Measurements from ENCODE around the gene MED17. TPM values are rescaled to one million over a fixed set of nuclear protein-coding genes. Genes with fewer than 3 reads are reported as not detected.

Gene MED17
- polyA plus RNA-seq, 1 donor from 2014 or later = 82.7 TPM

GRCh38 chr11:93751001-93751400, 33.1 kb upstream of the MED17 start:
- no peaks in the 10 kb centered on the region for H3K9me2 ChIP-seq (ENCODE audit: insufficient read depth, low read length)
- no peak overlapping the region for H3K9ac ChIP-seq (ENCODE audit: low read length)
- H3K9me3 ChIP-seq (ENCODE audit: low read length) = no peaks in the 10 kb centered on the region
- no peaks in the 10 kb centered on the region for H3F3A ChIP-seq (ENCODE audit: insufficient read depth, low read length, poor library complexity, severe bottlenecking)
- H3K4me3 ChIP-seq (ENCODE audit: low read length) = no peak overlapping the region
- H3K4me2 ChIP-seq (ENCODE audit: low read length) = no peak overlapping the region
- H4K20me1 ChIP-seq (ENCODE audit: insufficient read depth) = no peaks in the 10 kb centered on the region
- H2AFZ ChIP-seq (ENCODE audit: low read depth, low read length) = no peak overlapping the region
- H3K79me2 ChIP-seq (replicated peaks; ENCODE audit: insufficient read depth, low read length) = no peaks in the 10 kb centered on the region
- H3K36me3 ChIP-seq (ENCODE audit: insufficient read depth, low read length) = peaks cover 4% of the 10 kb centered on the region
- no peaks in the 10 kb centered on the region for H3K27me3 ChIP-seq (ENCODE audit: insufficient read depth, low read depth, low read length)
- H3K27ac ChIP-seq (ENCODE audit: low read length) = no peak overlapping the region
- TF ChIP-seq EZH2 (IDR thresholded peaks at IDR 0.05; ENCODE audit: borderline replicate concordance, insufficient read depth, low read length, poor library complexity, severe bottlenecking) = no peak
- TF ChIP-seq REST (IDR thresholded peaks at IDR 0.05; ENCODE audit: borderline replicate concordance) = no peak
- no peak for TF ChIP-seq MXI1 (conservative IDR thresholded peaks at IDR 0.05; ENCODE audit: poor library complexity, severe bottlenecking)
- no peak for TF ChIP-seq SMC3 (conservative IDR thresholded peaks at IDR 0.05; ENCODE audit: poor library complexity)
- TF ChIP-seq RAD21 (conservative IDR thresholded peaks at IDR 0.05) = no peak
- no peak for TF ChIP-seq TAF1 (IDR thresholded peaks at IDR 0.05; ENCODE audit: low read depth)
- TF ChIP-seq POLR2AphosphoS5 (IDR thresholded peaks at IDR 0.05) = no peak
- no peak for TF ChIP-seq CTCF (IDR thresholded peaks at IDR 0.05; ENCODE audit: poor library complexity, severe bottlenecking)
- no peak for TF ChIP-seq EP300 (conservative IDR thresholded peaks at IDR 0.05; ENCODE audit: poor library complexity, severe bottlenecking)

- no peaks in the 10 kb centered on the region for H3K9me2 ChIP-seq (ENCODE audit: insufficient read depth, low read length)
- no peaks in the 10 kb centered on the region for H3K79me2 ChIP-seq (replicated peaks; ENCODE audit: insufficient read depth, low read length)
- no peaks in the 10 kb centered on the region for H3K9me3 ChIP-seq (ENCODE audit: low read length)
- no peak overlapping the region for H3K4me3 ChIP-seq (ENCODE audit: low read length)
- H4K20me1 ChIP-seq (ENCODE audit: insufficient read depth) = no peaks in the 10 kb centered on the region
- H3K27me3 ChIP-seq (ENCODE audit: insufficient read depth, low read depth, low read length) = no peaks in the 10 kb centered on the region
- peaks cover 4% of the 10 kb centered on the region for H3K36me3 ChIP-seq (ENCODE audit: insufficient read depth, low read length)
- no peak overlapping the region for H3K4me2 ChIP-seq (ENCODE audit: low read length)
- H3F3A ChIP-seq (ENCODE audit: insufficient read depth, low read length, poor library complexity, severe bottlenecking) = no peaks in the 10 kb centered on the region
- H3K9ac ChIP-seq (ENCODE audit: low read length) = no peak overlapping the region
- TF ChIP-seq CTCF (IDR thresholded peaks at IDR 0.05; ENCODE audit: poor library complexity, severe bottlenecking) = no peak
- TF ChIP-seq REST (IDR thresholded peaks at IDR 0.05; ENCODE audit: borderline replicate concordance) = no peak
- no peak for TF ChIP-seq POLR2AphosphoS5 (IDR thresholded peaks at IDR 0.05)
- TF ChIP-seq SMC3 (conservative IDR thresholded peaks at IDR 0.05; ENCODE audit: poor library complexity) = no peak
- no peak for TF ChIP-seq TAF1 (IDR thresholded peaks at IDR 0.05; ENCODE audit: low read depth)
- no peak for TF ChIP-seq RAD21 (conservative IDR thresholded peaks at IDR 0.05)
- TF ChIP-seq EP300 (conservative IDR thresholded peaks at IDR 0.05; ENCODE audit: poor library complexity, severe bottlenecking) = no peak
- TF ChIP-seq EZH2 (IDR thresholded peaks at IDR 0.05; ENCODE audit: borderline replicate concordance, insufficient read depth, low read length, poor library complexity, severe bottlenecking) = no peak
- TF ChIP-seq MXI1 (conservative IDR thresholded peaks at IDR 0.05; ENCODE audit: poor library complexity, severe bottlenecking) = no peak
- no peak overlapping the region for H3K27ac ChIP-seq (ENCODE audit: low read length)
- H2AFZ ChIP-seq (ENCODE audit: low read depth, low read length) = no peak overlapping the region
Measured at GRCh38 chr11:93753241-93753640, 30.8 kb upstream of the MED17 start.
